Neural cell (in vitro differentiated cells): Measurements from ENCODE around the gene UMOD.

Experiments
- EP300 ChIP-seq: fragments of 450-650 bp; conservative IDR thresholded peaks from 2 replicates; pipeline ENCODE4 v1.6.1; 2014; ENCODE audit warnings: antibody characterized with exemption, mild to moderate bottlenecking, moderate library complexity; ENCODE audit not compliant: poor library complexity, severe bottlenecking
- EZH2 ChIP-seq: fragments of 200-600, 300-800 bp; shearing (Covaris generic), sonication (generic); IDR thresholded peaks from 2 replicates; pipeline ENCODE4 v1.6.1; 2014; ENCODE audit warnings: antibody characterized with exemption, low read length, borderline replicate concordance, mild to moderate bottlenecking; ENCODE audit not compliant: insufficient read depth, poor library complexity, severe bottlenecking
- RAD21 ChIP-seq: fragments of 450-650 bp; conservative IDR thresholded peaks from 2 replicates; pipeline ENCODE4 v1.6.1; 2014; ENCODE audit warnings: antibody characterized with exemption, mild to moderate bottlenecking, moderate library complexity
- TAF1 ChIP-seq: IDR thresholded peaks from 2 replicates; pipeline ENCODE4 v1.6.1; 2012; ENCODE audit warnings: low read depth
- TF ChIP-seq, protein P1 (sequence below): fragments of 450-650 bp; IDR thresholded peaks from 2 replicates; pipeline ENCODE4 v1.5.1; 2014; ENCODE audit warnings: antibody characterized with exemption, mild to moderate bottlenecking, moderate library complexity; ENCODE audit not compliant: poor library complexity, severe bottlenecking

- TF ChIP-seq, protein P1, sequence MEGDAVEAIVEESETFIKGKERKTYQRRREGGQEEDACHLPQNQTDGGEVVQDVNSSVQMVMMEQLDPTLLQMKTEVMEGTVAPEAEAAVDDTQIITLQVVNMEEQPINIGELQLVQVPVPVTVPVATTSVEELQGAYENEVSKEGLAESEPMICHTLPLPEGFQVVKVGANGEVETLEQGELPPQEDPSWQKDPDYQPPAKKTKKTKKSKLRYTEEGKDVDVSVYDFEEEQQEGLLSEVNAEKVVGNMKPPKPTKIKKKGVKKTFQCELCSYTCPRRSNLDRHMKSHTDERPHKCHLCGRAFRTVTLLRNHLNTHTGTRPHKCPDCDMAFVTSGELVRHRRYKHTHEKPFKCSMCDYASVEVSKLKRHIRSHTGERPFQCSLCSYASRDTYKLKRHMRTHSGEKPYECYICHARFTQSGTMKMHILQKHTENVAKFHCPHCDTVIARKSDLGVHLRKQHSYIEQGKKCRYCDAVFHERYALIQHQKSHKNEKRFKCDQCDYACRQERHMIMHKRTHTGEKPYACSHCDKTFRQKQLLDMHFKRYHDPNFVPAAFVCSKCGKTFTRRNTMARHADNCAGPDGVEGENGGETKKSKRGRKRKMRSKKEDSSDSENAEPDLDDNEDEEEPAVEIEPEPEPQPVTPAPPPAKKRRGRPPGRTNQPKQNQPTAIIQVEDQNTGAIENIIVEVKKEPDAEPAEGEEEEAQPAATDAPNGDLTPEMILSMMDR: no peak
- no peak for TF ChIP-seq EP300
- TF ChIP-seq EZH2: no peak
- TF ChIP-seq TAF1: no peak
- TF ChIP-seq RAD21: no peak
These were observed 29.8 kb downstream of the UMOD start for GRCh38 chr16:20322696-20323095.
